Keratinocyte (primary cell): ENCODE data around the gene BNIP3. TPM values are rescaled to one million over a fixed set of nuclear protein-coding genes. Genes with fewer than 3 reads are reported as not detected.

ENCODE experiments used
- DNase-seq: peaks from one replicate; pipeline ENCODE4 v3.0.0-alpha.2; 2011; ENCODE audit warnings: low read depth, missing footprints, low spot score
- FAIRE-seq: peaks from 2 replicates; lab custom pipeline; 2011; peaks lifted over from hg19 to GRCh38; lab: Jason Lieb, UNC
- H2AFZ ChIP-seq: 2 replicates; pipeline ENCODE4 v1.6.0; 2012; ENCODE audit warnings: low read length, control low read depth, inconsistent platforms; ENCODE audit not compliant: control insufficient read depth
- H3K27ac ChIP-seq: 2 replicates; pipeline ENCODE4 v1.5.1; 2011; ENCODE audit warnings: low read length; ENCODE audit not compliant: control insufficient read depth, insufficient read depth
- H3K27me3 ChIP-seq: 3 replicates; pipeline ENCODE4 v1.6.0; 2011; ENCODE audit warnings: low read length; ENCODE audit not compliant: control insufficient read depth, insufficient read depth; ENCODE audit errors: extremely low read depth
- H3K36me3 ChIP-seq, 2 experiments: 2 replicates in 1 of 2; 3 replicates in 1 of 2; pipeline ENCODE4 v1.5.1; 2011; ENCODE audit warnings: low read length in 2 of 2, mild to moderate bottlenecking in 1 of 2; ENCODE audit not compliant: control insufficient read depth in 2 of 2, insufficient read depth in 2 of 2; ENCODE audit errors: extremely low read depth in 1 of 2
- H3K4me1 ChIP-seq: 3 replicates; pipeline ENCODE4 v1.5.1; 2011; ENCODE audit warnings: low read length; ENCODE audit not compliant: control insufficient read depth, insufficient read depth; ENCODE audit errors: extremely low read depth
- H3K4me2 ChIP-seq: 3 replicates; pipeline ENCODE4 v1.6.0; 2011; ENCODE audit warnings: low read depth, low read length; ENCODE audit not compliant: control insufficient read depth, insufficient read depth; ENCODE audit errors: extremely low read depth
- H3K4me3 ChIP-seq, 3 experiments: fragments of 200-600 bp in 1 of 3; sonication (generic) in 1 of 3; 2 replicates in 2 of 3; 3 replicates in 1 of 3; pipeline ENCODE4 v1.5.1; 2011 to 2016; ENCODE audit warnings: low read length in 3 of 3, mild to moderate bottlenecking in 3 of 3, control low read depth in 2 of 3, inconsistent platforms in 1 of 3, low read depth in 1 of 3, mixed read lengths in 1 of 3, mixed run types in 1 of 3, moderate library complexity in 1 of 3; ENCODE audit not compliant: control insufficient read depth in 2 of 3, insufficient read depth in 2 of 3; ENCODE audit errors: extremely low read depth in 1 of 3
- H3K79me2 ChIP-seq: 2 replicates; pipeline ENCODE4 v1.6.0; 2012; ENCODE audit warnings: low read length; ENCODE audit not compliant: control insufficient read depth, insufficient read depth
- H3K9ac ChIP-seq: 3 replicates; pipeline ENCODE4 v1.6.0; 2011; ENCODE audit warnings: low read length; ENCODE audit not compliant: control insufficient read depth, insufficient read depth; ENCODE audit errors: extremely low read depth
- H3K9me1 ChIP-seq: 3 replicates; pipeline ENCODE4 v1.6.0; 2011; ENCODE audit warnings: low read length; ENCODE audit not compliant: control insufficient read depth, insufficient read depth; ENCODE audit errors: extremely low read depth
- H3K9me3 ChIP-seq: 2 replicates; pipeline ENCODE4 v1.5.1; 2012; ENCODE audit warnings: low read depth, low read length; ENCODE audit not compliant: control insufficient read depth
- H4K20me1 ChIP-seq: 3 replicates; pipeline ENCODE4 v1.6.0; 2011; ENCODE audit warnings: low read length; ENCODE audit not compliant: control insufficient read depth, insufficient read depth; ENCODE audit errors: extremely low read depth
- CTCF ChIP-seq, 3 experiments: IDR thresholded peaks in 1 of 3; conservative IDR thresholded peaks in 1 of 3; optimal IDR thresholded peaks in 1 of 3; 2 replicates in 2 of 3; 3 replicates in 1 of 3; pipeline versions ENCODE3 to v1.5.1; 2011; ENCODE audit warnings: low read length in 3 of 3, mild to moderate bottlenecking in 3 of 3, moderate library complexity in 2 of 3, control low read depth in 1 of 3, inconsistent platforms in 1 of 3; ENCODE audit not compliant: insufficient read depth in 2 of 3; ENCODE audit errors: extremely low read depth in 1 of 3
- EZH2 ChIP-seq: IDR thresholded peaks from one replicate; pipeline ENCODE4 v1.6.1; 2012; ENCODE audit warnings: inconsistent platforms, mild to moderate bottlenecking, low read length, moderate library complexity
- dilution Hi-C: fragments of 300-500 bp; cut with MboI; formaldehyde crosslinking; loops from one replicate; pipeline ENCODE4 v1.7.0; 2020; ENCODE audit warnings: low sequenced_read_pairs; ENCODE audit not compliant: extremely low pct_ligation_motif_present
- polyA plus RNA-seq, 5 experiments: library from polyadenylated mRNA; depleted of rRNA in 3 of 5; stranded (reverse) in 3 of 5; stranded (forward) in 1 of 5; unstranded in 1 of 5; fragments of >200 nt; gene quantifications; 1 replicate in 1 of 5; 2 replicates in 3 of 5; 3 replicates in 1 of 5; pipeline versions ENCODE4 v1.2.1 to v1.2.3, GENCODE V29; 2011 to 2012; ENCODE audit warnings: missing spikeins in 2 of 5, low read depth in 1 of 5, low replicate concordance in 1 of 5

BNIP3 gene
- polyA plus RNA-seq, 1 donor (not counting 4 experiments of a cell fraction or from before 2014, with no cell fraction given) = 77.9 TPM

- no peaks in the 10 kb centered on the region for H3K27me3 ChIP-seq
- H4K20me1 ChIP-seq = no peaks in the 10 kb centered on the region
- no peaks in the 10 kb centered on the region for H3K9me1 ChIP-seq
- no peaks in the 10 kb centered on the region for H3K79me2 ChIP-seq
- H3K9ac ChIP-seq = no peak overlapping the region
- no peaks in the 10 kb centered on the region for H3K36me3 ChIP-seq
- peak overlapping the region; percentile 41 for H2AFZ ChIP-seq
- H3K27ac ChIP-seq = no peak overlapping the region
- H3K4me3 ChIP-seq = no peak overlapping the region
- no peak for TF ChIP-seq CTCF (optimal IDR thresholded peaks at IDR 0.05 in 1 of 3, IDR thresholded peaks at IDR 0.05 in 1 of 3, conservative IDR thresholded peaks at IDR 0.05 in 1 of 3; ENCODE audit: extremely low read depth in 1 of 3, insufficient read depth in 2 of 3, low read length in 3 of 3)
- TF ChIP-seq EZH2 = no peak
- no peaks in the 10 kb centered on the region for H3K9me3 ChIP-seq
- peak overlapping the region; percentile 48 for H3K4me2 ChIP-seq
- dilution Hi-C loops = no loop called here
- peaks cover 6% of the 10 kb centered on the region for H3K4me1 ChIP-seq
- no peak for DNase-seq
- FAIRE-seq = no peak
These were observed 15.8 kb upstream of the BNIP3 start for GRCh38 chr10:131997366-131998049.

GRCh38 chr10:131996466-131997365 is 15.0 kb upstream of the BNIP3 start:
- H3K4me3 ChIP-seq = no peak overlapping the region

More at GRCh38 chr10:131996466-131997365, 15.0 kb upstream of the BNIP3 start:
- DNase-seq (no peak), FAIRE-seq (no peak)
- no peaks in the 10 kb centered on the region for H3K27me3 ChIP-seq
- no peak overlapping the region for H3K9ac ChIP-seq
- no peaks in the 10 kb centered on the region for H4K20me1 ChIP-seq
- no peaks in the 10 kb centered on the region for H3K36me3 ChIP-seq
- H3K4me1 ChIP-seq = peaks cover 6% of the 10 kb centered on the region
- TF ChIP-seq EZH2 (no peak), CTCF (optimal IDR thresholded peaks at IDR 0.05 in 1 of 3, IDR thresholded peaks at IDR 0.05 in 1 of 3, conservative IDR thresholded peaks at IDR 0.05 in 1 of 3; ENCODE audit: extremely low read depth in 1 of 3, insufficient read depth in 2 of 3, low read length in 3 of 3) (no peak)
- no peaks in the 10 kb centered on the region for H3K79me2 ChIP-seq
- no peak overlapping the region for H2AFZ ChIP-seq
- H3K9me1 ChIP-seq = no peaks in the 10 kb centered on the region
- dilution Hi-C loops = no loop called here
- no peaks in the 10 kb centered on the region for H3K9me3 ChIP-seq
- H3K4me2 ChIP-seq = no peak overlapping the region
- no peak overlapping the region for H3K27ac ChIP-seq
